Measurements from ENCODE around the gene ASCL3.
"Not testable (repeated sequence)": the region's sequence is repeated elsewhere in the genome, so short reads cannot be mapped to it uniquely, and the experiment has no call there.

DNA sequence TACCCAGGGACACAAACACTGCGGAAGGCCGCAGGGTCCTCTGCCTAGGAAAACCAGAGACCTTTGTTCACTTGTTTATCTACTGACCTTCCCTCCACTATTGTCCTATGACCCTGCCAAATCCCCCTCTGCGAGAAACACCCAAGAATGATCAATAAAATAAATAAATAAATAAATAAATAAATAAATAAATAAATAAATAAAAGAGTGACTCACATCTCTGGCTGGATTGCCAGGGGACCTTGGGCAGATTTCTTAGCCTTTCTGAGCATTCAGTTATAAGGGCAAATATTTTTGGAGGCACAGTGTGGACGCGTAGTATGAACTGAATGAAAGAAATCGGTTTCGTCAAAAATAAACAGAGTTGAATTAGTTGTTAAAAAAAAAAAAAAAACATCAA, 36.5 kb upstream of the ASCL3 start:
- TF ChIP-seq, protein P1, sequence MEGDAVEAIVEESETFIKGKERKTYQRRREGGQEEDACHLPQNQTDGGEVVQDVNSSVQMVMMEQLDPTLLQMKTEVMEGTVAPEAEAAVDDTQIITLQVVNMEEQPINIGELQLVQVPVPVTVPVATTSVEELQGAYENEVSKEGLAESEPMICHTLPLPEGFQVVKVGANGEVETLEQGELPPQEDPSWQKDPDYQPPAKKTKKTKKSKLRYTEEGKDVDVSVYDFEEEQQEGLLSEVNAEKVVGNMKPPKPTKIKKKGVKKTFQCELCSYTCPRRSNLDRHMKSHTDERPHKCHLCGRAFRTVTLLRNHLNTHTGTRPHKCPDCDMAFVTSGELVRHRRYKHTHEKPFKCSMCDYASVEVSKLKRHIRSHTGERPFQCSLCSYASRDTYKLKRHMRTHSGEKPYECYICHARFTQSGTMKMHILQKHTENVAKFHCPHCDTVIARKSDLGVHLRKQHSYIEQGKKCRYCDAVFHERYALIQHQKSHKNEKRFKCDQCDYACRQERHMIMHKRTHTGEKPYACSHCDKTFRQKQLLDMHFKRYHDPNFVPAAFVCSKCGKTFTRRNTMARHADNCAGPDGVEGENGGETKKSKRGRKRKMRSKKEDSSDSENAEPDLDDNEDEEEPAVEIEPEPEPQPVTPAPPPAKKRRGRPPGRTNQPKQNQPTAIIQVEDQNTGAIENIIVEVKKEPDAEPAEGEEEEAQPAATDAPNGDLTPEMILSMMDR (IDR thresholded peaks at IDR 0.05): not testable (repeated sequence)
- not testable (repeated sequence) for TF ChIP-seq POLR2A (IDR thresholded peaks at IDR 0.05)
